H4 (cell line): Measurements from ENCODE around the gene QPRT. TPM values are rescaled to one million over a fixed set of nuclear protein-coding genes. Genes with fewer than 3 reads are reported as not detected.
"Not testable (repeated sequence)": the region's sequence is repeated elsewhere in the genome, so short reads cannot be mapped to it uniquely, and the experiment has no call there.

Source experiments
- DNase-seq: peaks from one replicate; pipeline ENCODE4 v3.0.0-alpha.2; 2015; ENCODE audit warnings: low spot score
- total RNA-seq: library from RNA; depleted of rRNA; stranded (reverse); fragments of >200 nt; shearing (Covaris generic); gene quantifications from 2 replicates; pipeline ENCODE4 v1.2.3, GENCODE V29; 2014

Gene QPRT
- total RNA-seq, 1 experiment from 2014 or later = 0.93 TPM

DNA sequence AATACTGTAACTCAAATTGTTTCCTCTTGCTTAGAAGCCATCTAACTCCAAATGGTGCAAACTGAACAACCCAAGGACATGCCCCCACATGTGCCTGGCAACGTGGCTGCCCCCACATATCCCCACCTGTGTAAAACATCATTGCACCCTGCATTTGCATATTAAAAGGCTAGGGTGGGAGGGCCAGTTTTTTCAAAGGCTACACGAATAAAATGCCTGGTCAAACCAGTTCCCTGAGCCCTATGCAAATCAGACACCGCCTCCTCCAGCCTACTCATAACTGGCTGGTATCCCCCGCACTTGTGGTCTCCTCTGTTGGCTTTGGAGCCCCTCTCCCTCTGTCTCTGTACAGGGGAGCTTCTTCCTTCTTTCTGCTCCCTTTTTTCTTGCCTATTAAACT is 40.1 kb downstream of the QPRT start:
- no peak for DNase-seq

- DNase-seq = no peak
These were observed 41.7 kb downstream of the QPRT start for GRCh38 chr16:29720703-29721102.

DNA sequence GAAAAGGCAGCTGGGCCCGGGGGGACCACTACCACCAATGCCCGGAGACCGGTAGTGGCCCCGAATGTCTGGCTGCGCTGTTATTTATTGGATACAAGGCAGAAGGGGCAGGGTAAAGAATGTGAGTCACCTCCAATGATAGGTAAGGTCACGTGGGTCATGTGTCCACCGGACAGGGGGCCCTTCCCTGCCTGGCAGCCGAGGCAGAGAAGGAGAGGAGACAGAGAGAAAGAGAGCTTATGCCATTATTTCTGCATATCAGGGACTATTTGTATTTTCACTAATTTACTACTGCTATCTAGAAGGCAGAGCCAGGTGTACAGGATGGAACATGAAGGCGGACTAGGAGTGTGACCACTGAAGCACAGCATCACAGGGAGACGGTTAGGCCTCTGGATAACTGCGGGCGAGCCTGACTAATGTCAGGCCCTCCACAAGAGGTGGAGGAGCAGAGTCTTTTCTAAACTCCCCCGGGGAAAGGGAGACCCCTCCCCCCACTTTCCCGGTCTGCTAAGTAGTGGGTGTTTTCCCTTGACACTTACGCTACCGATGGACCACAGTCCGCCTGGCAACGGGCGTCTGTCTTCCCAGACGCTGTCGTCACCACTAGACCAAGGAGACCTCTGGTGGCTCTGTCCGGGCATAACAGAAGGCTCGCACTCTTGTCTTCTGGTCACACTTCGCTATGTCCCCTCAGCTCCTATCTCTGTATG is 42.3 kb downstream of the QPRT start:
- peak; percentile 64 for DNase-seq

DNA sequence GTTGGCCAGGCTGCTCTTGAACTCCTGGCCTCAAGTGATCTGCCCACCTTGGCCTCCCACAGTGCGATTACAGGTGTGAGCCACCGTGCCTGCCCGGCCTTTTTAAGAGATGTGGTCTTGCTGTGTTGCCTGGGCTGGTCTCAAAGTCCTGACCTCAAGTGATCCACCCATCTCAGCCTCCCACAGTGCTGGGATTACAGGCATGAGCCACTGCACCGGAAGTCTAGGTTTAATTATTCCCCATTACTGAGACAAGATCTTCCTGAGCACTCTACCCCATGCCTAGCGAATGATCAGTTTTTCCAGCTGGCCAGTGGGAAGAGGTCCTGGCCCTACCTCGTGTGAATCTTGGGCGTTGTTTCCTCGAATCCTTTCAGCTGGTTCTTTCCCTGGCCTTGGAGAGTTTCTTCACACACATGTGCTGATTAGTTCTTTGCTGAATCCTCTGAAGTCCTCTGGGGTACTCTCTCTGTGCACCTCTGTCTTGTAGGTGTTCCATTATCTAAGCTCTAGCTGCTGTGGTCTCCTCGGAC is 47.9 kb downstream of the QPRT start:
- DNase-seq = no peak

GRCh38 chr16:29727452-29727851 is 48.5 kb downstream of the QPRT start:
- no peak for DNase-seq

DNA sequence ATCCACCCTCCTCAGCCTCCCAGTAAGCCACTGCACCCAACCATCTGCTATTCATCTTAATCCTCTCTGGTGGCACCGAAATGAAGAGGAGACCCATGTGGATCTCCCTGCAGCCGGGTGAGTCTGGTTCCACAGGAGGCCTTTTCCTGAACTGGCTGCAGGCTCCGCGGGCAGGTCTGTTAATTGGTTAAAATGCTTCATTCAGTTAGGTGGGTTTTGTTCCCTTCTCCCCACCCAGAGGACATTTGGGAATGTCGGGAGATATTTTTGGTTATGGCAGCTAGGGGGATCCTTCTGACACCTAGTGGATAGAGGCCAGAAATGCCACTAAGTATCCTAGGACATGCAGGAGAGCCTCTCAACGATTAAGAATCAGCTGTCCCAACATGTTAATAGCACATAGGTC is 50.1 kb downstream of the QPRT start:
- peak; percentile 63 for DNase-seq

DNA sequence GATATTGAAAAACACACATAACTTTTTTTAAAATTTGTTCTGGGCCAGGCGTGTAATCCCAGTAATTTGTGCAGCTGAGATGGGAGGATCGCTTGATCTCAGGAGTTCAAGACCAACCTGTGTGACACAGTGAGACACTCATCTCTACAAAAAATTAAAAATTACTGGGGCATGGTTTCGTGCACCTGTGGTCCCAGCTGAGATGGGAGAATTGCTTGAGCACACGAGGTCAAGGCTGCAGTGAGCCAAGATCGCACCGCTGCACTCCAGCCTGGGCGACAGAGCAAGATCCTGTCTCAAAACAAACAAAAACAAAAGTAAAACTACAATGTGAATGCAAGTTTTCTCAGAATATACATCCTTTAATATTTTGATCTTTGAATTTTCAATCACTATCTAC is 51.7 kb downstream of the QPRT start:
- no peak for DNase-seq

DNA sequence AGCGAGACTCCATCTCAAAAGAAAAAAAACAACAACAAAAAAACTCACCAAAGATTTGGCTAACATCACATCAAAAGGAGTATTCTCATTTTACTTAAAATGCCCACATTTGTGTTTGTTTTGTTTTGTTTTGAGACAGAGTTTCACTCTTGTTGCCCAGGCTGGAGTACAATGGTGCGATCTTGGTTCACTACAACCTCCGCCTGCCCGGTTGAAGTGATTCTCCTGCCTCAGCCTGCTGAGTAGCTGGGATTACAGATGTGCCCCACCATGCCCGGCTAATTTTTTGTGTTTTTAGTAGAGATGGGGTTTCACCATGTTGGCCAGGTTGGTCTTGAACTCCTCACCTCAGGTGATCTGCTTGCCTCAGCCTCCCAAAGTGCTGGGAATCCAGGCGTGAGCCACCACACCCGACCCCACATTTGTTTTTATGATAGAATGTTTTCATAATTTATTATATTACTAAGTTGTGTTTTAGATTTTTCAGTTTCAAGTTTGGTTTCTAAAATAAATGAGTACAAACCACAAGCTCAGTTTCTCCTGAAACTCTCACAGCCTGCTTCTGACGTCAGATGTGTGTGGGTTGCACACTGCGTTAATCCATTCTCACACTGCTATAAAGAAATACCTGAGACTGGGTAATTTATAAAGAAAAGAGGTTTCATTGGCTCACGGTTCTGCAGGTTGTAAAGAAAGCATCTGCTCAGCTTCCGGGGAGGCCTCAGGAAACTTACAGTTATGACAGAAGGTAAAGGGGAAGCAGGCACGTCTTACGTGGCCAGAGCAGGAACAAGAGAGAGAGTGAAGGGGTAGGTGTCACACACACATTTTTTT is 53.0 kb downstream of the QPRT start:
- DNase-seq = not testable (repeated sequence)

DNA sequence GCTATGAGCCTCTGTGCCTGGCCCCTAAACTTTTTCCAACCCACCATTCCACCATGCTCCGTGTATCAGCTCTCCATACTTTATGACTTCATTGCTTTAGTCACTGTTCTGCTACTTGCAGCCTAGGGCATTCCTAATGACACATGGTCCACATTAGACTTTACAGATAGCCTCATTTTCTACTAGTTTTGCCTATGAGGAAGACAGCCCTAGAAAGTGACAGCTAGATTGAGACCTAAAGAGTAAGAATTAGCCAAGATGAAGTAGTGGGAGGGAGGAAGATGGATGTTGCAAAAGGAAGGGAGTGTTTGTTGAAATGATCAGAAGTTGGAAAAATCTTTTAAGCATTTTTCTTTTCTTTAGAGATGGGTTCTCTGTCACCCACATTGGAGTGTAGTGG is 55.8 kb downstream of the QPRT start:
- no peak for DNase-seq

DNA sequence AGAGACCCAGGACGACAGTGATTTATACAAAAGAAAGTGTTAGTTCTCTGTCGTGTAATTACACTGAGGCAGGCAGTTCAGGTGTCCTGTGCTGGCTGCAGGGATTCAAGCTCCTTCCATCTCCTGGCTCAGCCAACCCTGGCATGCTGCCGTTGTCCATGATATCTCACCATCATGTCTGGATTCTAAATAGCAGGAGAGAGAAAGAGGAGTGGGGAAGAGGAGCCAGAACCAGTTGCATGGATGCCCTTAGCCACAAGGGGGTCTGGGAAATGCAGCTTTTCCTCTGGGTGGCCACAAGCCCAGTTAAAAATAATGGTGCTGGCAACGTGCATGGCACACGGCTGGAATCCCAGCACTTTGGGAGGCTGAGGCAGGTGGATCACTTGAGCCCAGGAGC is 57.1 kb downstream of the QPRT start:
- no peak for DNase-seq

DNA sequence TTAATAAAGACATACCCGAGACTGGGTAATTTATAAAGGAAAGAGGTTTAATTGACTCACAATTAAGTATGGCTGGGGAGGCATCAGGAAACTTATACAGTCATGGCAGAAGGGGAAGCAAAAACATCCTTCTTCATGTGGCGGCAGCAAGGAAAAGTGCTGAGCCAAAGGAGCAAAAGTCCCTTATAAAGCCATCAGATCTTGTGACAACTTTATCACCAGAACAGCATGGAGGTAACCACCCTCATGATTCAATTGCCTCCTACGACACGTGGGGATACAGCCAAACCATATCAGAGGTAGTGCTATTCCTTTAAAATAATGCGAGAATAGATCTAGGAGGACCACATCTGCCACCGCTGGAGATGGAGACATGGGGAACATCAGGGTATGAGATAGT is 57.8 kb downstream of the QPRT start:
- DNase-seq = no peak

- no peak for DNase-seq
These were observed 58.7 kb downstream of the QPRT start for GRCh38 chr16:29737713-29738112.

- DNase-seq = no peak
These were observed 59.5 kb downstream of the QPRT start for GRCh38 chr16:29738514-29738913.

GRCh38 chr16:29739927-29740629 is 61.1 kb downstream of the QPRT start:
- not testable (repeated sequence) for DNase-seq

GRCh38 chr16:29740630-29741015 is 61.6 kb downstream of the QPRT start:
- DNase-seq = not testable (repeated sequence)

DNA sequence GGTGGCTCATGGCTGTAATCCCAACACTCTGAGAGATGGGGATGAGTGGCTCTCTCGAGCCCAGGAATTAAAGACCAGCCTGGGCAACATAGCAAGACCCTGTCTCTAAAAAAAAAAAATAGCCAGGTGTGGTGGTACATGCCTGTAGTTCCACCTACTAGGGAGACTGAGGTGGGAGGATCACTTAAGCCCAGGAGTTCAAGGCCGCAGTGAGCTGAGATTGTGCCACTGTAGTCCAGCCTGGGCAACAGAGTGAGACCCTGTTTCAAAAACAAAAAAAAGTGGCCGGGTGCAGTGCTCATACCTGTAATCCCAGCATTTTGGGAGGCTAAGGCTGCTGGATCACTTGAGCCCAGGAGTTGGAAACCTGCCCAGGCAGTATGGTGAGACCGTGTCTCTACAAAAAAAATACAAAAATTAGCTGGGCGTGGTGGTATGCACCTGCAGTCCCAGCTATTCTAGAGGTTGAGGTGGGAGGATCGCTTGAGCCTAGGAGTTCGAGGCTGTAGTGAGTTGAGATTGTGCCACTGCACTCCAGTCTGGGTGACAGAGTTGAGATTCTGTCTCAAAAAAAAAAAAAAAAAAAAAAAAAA is 63.8 kb downstream of the QPRT start:
- DNase-seq = no peak

DNA sequence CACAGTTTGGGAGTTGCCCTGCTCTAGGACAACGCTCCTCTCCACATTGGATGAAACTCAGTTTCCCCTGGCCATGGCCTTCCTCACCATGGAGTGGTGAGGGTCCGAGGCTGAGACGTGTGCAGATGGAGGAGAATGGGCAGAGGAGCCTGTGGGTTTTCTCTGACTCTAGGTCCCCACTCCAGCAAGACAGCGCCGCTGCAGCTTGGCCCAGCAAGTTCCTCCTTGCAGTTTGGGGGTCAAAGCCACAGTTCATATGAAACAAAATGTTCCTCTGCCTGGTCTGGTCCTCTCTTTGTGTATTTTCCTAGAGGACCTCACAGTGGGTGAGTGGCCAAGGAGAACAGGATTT is 64.5 kb downstream of the QPRT start:
- DNase-seq = no peak

DNA sequence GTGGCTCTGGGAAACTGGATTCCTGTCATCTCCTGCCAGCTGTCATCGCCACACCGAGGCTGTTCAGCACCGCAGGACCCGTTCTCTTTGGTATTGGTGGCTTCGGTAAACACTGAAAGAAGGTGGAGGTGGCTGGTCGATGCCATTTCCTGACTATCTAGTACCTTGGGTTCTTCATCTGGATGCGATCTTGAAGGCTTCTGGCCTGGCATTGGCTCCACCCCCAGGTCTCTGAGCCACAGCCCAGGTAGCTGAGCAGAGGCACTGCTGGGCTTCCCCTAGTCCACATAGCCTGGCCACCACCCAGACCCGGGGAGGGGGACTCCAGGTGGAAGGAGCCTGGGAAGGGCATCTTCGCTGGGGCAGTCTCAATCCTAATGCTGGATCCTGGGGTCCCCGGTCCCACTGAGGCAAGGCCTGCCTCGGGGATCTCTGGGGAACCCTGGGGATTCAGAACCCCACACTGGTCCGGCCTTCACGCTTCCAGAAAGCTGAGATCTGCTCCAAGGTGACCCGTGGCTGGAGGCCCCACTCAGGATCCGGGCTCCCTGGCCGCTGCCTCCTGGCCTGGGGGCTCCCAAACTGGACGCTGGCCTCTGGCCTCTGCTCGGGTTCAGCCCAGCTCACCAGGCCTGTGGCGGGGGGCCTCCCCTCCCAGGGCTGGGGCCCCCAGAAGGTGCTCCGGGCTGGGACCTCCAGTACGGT is 65.0 kb downstream of the QPRT start:
- DNase-seq = no peak

DNA sequence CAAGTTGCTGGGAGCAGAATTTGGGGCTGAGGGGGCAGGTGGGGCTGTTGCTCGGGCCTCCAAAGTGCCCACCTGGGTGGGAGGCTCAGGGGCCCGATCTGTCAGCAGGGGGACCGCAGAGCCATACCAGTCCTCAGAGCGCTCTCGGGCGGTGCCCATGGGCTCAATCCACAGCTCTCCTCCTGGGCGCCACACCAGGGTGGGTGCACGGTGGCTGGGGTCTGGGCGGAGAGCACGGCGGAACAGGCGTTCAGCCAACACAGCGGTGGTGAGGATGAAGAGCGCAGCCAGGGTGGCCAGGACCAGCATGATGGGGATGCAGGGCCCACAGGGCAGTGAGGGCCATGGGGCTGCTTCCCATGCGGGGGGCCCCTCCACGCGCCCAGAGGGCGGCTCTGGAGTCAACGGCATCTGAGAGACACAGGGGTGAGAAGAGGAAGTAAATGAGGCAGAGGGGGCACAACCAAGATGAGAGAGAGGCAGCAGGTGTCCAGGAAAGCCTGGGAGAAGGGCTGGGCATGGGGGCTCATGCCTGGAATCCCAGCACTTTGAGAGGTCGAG is 65.6 kb downstream of the QPRT start:
- DNase-seq = no peak

GRCh38 chr16:29745121-29745852 is 66.3 kb downstream of the QPRT start:
- DNase-seq = no peak
